HUES48 (cell line): ENCODE measurements around the gene LRRC42.

Experiments
- H3K27ac ChIP-seq: one replicate; pipeline ENCODE4 v1.7.0; 2013; ENCODE audit warnings: low read depth, low read length, inconsistent platforms
- H3K27me3 ChIP-seq: 2 replicates; pipeline ENCODE4 v1.6.1; 2013; ENCODE audit warnings: mild to moderate bottlenecking, low read length; ENCODE audit not compliant: control insufficient read depth, insufficient read depth
- H3K36me3 ChIP-seq: 2 replicates; pipeline ENCODE4 v1.6.1; 2013; ENCODE audit warnings: low read length; ENCODE audit not compliant: control insufficient read depth, insufficient read depth
- H3K4me1 ChIP-seq: 2 replicates; pipeline ENCODE4 v1.6.1; 2013; ENCODE audit warnings: mild to moderate bottlenecking, low read length; ENCODE audit not compliant: control insufficient read depth, insufficient read depth
- H3K4me3 ChIP-seq: 2 replicates; pipeline ENCODE4 v1.5.1; 2013; ENCODE audit warnings: mild to moderate bottlenecking, low read depth, low read length
- H3K9ac ChIP-seq: 2 replicates; pipeline ENCODE4 v1.6.1; 2013; ENCODE audit warnings: mild to moderate bottlenecking, low read depth, low read length, moderate library complexity
- H3K9me3 ChIP-seq: 2 replicates; pipeline ENCODE4 v1.6.1; 2013; ENCODE audit warnings: low read length; ENCODE audit not compliant: control insufficient read depth, insufficient read depth

Gene LRRC42

DNA sequence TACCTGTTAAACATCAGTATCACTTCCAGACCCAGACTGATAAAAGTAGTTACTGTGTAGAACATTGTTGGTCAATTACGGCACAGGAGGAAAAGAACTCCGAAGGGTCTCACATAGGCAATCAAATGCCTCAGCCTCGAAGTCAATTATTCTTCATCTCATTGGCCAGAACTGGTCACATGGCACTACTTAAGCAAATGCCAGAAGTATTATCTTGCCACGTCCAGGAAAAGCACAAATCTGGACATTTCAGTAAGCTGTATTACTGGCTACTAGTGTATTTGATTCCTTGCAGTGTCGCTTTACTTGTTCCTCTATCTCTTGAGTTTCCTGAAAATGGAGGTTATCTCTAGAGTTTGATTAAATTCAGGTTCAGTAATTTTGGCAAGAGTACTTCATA, 27.8 kb upstream of the LRRC42 start:
- no peak overlapping the region for H3K9ac ChIP-seq
- no peaks in the 10 kb centered on the region for H3K27me3 ChIP-seq
- H3K9me3 ChIP-seq = no peaks in the 10 kb centered on the region
- H3K4me1 ChIP-seq = peaks cover 19% of the 10 kb centered on the region
- H3K4me3 ChIP-seq = no peak overlapping the region
- H3K36me3 ChIP-seq = peaks cover 16% of the 10 kb centered on the region
- H3K27ac ChIP-seq = no peak overlapping the region

DNA sequence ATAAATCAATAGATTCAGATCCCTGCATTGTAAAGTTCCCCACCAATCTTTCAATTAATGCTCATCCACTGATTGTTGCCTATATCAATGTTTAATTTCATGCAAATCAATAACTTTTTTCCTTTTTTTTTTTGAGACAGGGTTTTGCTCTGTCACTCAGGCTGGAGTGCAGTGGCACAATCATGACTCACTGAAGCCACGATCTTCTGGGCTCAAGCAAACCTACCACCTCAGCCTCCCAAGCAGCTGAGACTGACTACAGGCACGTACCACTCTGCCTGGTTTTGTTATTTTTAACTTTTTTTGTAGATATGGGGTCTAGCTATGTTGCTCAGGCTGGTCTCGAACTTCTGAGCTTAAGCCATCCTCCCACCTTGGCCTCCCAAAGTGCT, 26.5 kb upstream of the LRRC42 start:
- Histone ChIP-seq H3K27me3 (no peaks in the 10 kb centered on the region), H3K4me1 (peaks cover 5% of the 10 kb centered on the region; the same call in 1 of the 2 replicates), H3K9me3 (no peaks in the 10 kb centered on the region), H3K4me3 (no peak overlapping the region), H3K27ac (no peak overlapping the region), H3K9ac (no peak overlapping the region), H3K36me3 (peaks cover 22% of the 10 kb centered on the region)

- H3K9me3 ChIP-seq = no peaks in the 10 kb centered on the region
- no peak overlapping the region for H3K4me3 ChIP-seq
- H3K27me3 ChIP-seq = no peaks in the 10 kb centered on the region
- no peak overlapping the region for H3K27ac ChIP-seq
- no peak overlapping the region for H3K9ac ChIP-seq
- H3K36me3 ChIP-seq = peaks cover 22% of the 10 kb centered on the region
- H3K4me1 ChIP-seq = no peaks in the 10 kb centered on the region
These were observed 18.7 kb upstream of the LRRC42 start for GRCh38 chr1:53927376-53927881.

DNA sequence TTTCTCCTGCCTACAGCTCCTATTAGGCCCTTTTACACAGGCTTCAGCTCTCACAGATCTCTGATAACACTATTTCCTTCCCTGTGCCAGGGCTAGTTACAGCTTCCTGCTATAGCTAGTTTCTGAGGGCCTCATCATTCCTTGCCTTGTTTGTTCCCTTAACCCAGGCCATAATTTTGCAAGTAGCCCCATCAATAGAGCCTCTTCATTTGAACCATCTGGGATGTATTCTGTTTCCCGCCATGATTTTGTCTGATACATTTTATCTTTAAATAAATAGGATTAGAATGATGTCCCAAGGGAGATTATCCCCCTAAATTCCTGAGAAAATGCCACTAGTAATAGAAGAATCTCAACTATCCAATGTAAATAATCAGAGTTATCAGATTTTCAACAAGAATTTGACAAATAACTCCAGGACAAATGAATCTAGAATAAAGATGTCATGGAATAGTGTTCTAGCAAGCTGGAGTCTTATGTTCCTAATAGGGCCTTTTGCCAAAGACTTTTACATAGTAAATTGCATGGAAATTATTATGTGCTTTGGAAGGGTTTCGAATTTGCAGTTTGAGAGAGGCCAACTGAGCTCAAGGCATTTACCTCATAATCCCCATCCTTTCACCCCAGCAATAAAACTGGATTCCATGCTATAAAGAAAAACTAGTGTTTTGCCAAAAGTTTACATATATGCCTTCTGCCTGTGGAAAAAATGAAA, 16.7 kb upstream of the LRRC42 start:
- Histone ChIP-seq H3K9ac (no peak overlapping the region), H3K36me3 (peaks cover 7% of the 10 kb centered on the region; the same call in 1 of the 2 replicates), H3K27ac (no peak overlapping the region), H3K9me3 (peaks cover 2% of the 10 kb centered on the region), H3K4me1 (no peaks in the 10 kb centered on the region), H3K27me3 (no peaks in the 10 kb centered on the region), H3K4me3 (no peak overlapping the region)

DNA sequence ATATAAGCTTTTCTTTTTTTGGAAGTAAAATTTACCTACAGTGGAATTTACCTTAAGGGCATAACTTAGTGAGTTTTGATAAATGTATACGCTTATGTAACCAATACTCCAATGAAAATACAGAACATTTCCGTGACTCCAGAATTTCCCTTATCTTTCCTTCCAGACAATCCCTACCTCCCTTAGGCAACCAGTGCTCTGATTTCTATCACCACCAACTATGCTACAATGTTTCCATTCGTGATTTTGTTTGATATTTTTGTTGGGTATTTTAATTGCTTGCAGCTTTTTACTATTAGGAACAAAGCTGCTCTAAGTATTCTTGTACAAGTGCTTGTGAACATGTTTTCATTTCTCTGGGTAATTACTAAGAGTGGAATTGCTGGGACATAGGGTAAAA, 15.2 kb upstream of the LRRC42 start:
- Histone ChIP-seq H3K4me3 (no peak overlapping the region), H3K9ac (no peak overlapping the region), H3K27ac (no peak overlapping the region), H3K4me1 (no peaks in the 10 kb centered on the region), H3K27me3 (no peaks in the 10 kb centered on the region), H3K9me3 (peaks cover 6% of the 10 kb centered on the region), H3K36me3 (peaks cover 10% of the 10 kb centered on the region; the same call in 1 of the 2 replicates)

DNA sequence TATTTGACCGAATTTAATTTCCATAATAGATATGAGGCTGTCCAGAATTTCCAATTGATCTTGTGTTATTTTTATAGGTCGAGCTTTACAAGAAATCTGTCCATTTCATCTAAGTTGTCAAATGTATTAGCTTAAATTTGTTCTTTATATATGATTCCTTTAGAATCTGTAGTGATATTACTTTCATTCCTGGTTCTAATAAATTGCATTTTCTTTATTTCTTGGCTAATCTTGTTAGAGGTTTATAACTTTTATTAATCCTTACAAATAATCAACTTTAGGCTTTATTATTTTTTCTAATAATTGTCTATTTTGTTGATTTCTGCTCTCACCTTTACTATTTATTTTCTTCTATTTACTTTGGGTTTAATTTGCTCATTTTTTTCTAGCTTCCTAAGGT, 14.6 kb upstream of the LRRC42 start:
- H3K9me3 ChIP-seq = peaks cover 6% of the 10 kb centered on the region
- peaks cover 10% of the 10 kb centered on the region; the same call in 1 of the 2 replicates for H3K36me3 ChIP-seq
- H3K4me3 ChIP-seq = no peak overlapping the region

GRCh38 chr1:53934170-53934765, 11.9 kb upstream of the LRRC42 start:
- Histone ChIP-seq H3K4me3 (no peak overlapping the region), H3K9me3 (peaks cover 6% of the 10 kb centered on the region), H3K36me3 (peaks cover 7% of the 10 kb centered on the region), H3K27me3 (no peaks in the 10 kb centered on the region), H3K27ac (no peak overlapping the region), H3K4me1 (no peaks in the 10 kb centered on the region), H3K9ac (no peak overlapping the region)

More for the DNA sequence above, 14.6 kb upstream of the LRRC42 start:
- H3K27ac ChIP-seq = no peak overlapping the region
- H3K4me1 ChIP-seq = no peaks in the 10 kb centered on the region
- H3K9ac ChIP-seq = no peak overlapping the region
- no peaks in the 10 kb centered on the region for H3K27me3 ChIP-seq

DNA sequence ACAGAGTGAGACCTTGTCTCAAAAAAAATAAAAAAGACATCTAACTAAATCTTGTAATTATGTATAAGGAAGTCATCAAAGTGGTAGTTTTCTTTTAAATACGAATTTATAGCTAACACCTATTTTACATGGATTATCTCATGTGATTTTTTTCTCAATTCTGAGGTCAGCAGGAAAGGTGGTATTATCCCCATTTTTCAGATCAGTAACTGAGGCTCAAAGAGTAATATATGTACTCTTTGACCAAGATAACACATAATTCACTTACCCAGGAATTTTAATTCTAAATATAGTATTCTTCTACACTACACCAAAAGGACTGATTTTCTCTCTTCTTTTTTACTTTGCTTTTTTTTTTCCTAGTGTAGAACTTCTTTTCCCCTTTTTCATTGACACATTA, 9.7 kb upstream of the LRRC42 start:
- H3K4me1 ChIP-seq = no peaks in the 10 kb centered on the region
- H3K9me3 ChIP-seq = peaks cover 6% of the 10 kb centered on the region
- no peak overlapping the region for H3K4me3 ChIP-seq
- H3K9ac ChIP-seq = no peak overlapping the region
- peaks cover 7% of the 10 kb centered on the region for H3K36me3 ChIP-seq
- no peaks in the 10 kb centered on the region for H3K27me3 ChIP-seq
- no peak overlapping the region for H3K27ac ChIP-seq

DNA sequence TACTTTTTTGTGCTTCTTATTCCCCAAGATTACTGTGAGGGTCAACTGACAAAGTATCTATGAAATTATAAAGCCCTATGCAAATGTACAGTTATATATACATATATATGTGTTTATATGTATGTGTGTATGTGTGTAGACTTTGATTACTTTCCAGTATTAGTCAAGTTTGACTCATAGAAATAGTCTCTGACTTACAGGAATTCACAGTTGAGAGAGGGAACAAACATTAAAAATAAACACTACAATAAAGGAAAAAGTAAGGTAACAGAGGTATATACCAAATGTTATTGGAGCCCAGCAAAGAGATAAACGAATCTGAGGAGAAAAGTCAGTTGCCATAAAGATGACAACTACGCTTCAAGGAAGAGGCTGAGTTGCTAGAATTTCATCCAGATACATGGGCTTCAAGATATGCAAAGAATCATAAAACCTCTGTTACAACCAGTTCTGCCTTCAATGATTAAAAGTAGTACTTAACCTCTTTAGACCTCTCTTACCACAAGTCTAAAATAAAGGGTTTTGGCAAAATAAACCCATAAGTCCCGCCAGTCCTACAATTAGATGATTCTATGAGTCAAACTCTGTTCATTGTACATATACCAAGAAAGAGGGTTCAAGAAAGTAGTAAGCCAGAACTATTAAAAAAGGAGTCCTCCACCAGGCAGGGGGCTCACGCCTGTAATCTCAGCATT, 7.9 kb upstream of the LRRC42 start:
- H3K4me3 ChIP-seq = no peak overlapping the region
- no peak overlapping the region for H3K27ac ChIP-seq
- peaks cover 7% of the 10 kb centered on the region for H3K36me3 ChIP-seq
- H3K9ac ChIP-seq = no peak overlapping the region
- H3K4me1 ChIP-seq = peaks cover 3% of the 10 kb centered on the region
- H3K9me3 ChIP-seq = peaks cover 6% of the 10 kb centered on the region
- H3K27me3 ChIP-seq = no peaks in the 10 kb centered on the region

GRCh38 chr1:53942127-53942957, 3.8 kb upstream of the LRRC42 start:
- Histone ChIP-seq H3K27me3 (no peaks in the 10 kb centered on the region), H3K9ac (no peak overlapping the region), H3K4me3 (no peak overlapping the region), H3K4me1 (peaks cover 9% of the 10 kb centered on the region), H3K27ac (no peak overlapping the region), H3K9me3 (no peaks in the 10 kb centered on the region), H3K36me3 (peaks cover 4% of the 10 kb centered on the region; the same call in 1 of the 2 replicates)
